NCI-H1436 treated with DMSO at 0.1 percent for 48 hours (cell line): ENCODE results near the gene CARS2.
"Not testable (repeated sequence)": the region's sequence is repeated elsewhere in the genome, so short reads cannot be mapped to it uniquely, and the experiment has no call there.

ENCODE experiments used
- DNase-seq: peaks from one replicate; lab custom pipeline; 2025; lab: John Stamatoyannopoulos, UW

Gene CARS2

GRCh38 chr13:110705826-110706569 is at the start of gene CARS2:
TSS of gene CARS2 (minus strand) at chr13:110706116. CDS start at chr13:110706093, 23 bp downstream.
- DNase-seq = peak; percentile 81

GRCh38 chr13:110748271-110748670 is 42.4 kb upstream of the CARS2 start:
- no peak for DNase-seq

- no peak for DNase-seq
Observed at GRCh38 chr13:110746438-110746837, 40.5 kb upstream of the CARS2 start.

DNA sequence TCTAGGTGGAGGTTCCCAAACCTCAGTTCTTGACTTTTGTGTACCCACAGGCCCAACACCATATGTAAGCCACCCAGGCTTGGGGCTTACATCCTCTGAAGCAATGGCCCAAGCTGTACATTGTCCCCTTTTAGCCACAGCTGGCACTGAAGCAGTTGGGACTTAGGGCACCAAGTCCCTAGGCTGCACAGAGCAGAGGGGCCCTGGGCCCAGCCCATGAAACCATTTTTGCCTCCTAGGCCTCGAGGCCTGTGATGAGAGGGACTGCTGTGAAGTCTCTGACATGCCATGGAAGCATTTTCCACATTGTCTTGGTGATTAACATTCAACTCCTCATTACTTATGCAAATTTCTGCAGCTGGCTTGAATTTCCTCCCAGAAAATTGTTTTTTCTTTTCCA is 37.8 kb upstream of the CARS2 start:
- no peak for DNase-seq

DNA sequence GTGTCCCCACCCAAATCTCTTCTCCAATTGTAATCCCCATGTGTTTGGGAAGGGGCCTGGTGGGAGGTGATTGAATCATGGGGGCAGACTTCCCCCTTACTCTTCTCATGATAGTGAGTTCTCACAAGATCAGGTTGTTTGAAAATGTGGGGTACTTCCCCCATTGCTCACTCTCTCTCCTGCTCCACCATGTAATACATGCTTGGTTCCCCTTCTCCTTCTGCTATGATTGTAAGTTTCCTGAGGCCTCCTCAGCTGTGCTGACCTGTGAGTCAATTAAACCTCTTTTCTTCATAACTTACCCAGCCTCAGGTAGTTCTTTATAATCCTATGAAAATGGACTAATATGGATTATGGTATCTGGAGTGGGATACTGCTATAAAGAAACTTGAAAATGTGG is 31.6 kb upstream of the CARS2 start:
- DNase-seq = no peak

DNA sequence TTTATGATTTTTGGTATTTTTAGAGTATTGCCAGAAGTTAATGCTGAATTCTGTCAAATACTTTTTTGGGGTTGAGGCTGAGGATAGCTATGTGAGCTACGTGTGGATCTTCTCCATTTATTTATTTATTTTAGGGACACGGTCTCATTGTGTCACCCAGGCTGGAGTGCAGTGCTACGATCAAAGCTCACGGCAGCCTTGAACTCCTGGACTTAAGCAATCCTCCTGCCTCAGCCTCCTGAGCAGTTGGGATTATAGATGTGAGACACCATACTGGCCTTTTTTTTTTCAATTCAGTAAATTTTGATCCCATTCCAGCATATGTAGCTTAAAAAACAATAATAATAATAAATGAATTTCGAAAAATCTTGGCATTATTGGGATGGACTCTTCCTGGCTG is 28.6 kb upstream of the CARS2 start:
- DNase-seq = no peak

- no peak for DNase-seq
Observed at GRCh38 chr13:110731072-110731471, 25.2 kb upstream of the CARS2 start.

DNA sequence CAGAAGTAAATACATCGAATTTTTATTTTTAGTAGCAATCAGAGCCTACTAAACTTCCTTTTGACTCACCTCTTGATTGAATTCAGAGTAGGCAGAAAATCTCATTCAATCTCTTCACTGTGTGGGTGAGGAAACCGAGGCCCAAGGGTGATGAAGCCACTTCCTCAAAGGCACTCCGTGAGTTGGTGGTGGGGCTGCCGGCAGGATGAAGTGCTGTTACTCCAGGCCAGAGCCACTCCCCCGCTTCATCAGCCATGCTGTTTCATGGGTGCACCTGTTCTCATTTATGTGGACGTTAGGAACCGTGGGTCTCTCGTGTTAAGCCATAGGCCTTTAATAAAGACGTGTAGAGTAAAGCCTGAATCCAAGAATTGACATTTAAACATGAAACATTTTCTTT is 20.8 kb upstream of the CARS2 start:
- no peak for DNase-seq

GRCh38 chr13:110726153-110726552 is 20.2 kb upstream of the CARS2 start:
- not testable (repeated sequence) for DNase-seq

- DNase-seq = no peak
Observed at GRCh38 chr13:110723598-110723997, 17.7 kb upstream of the CARS2 start.

GRCh38 chr13:110722971-110723370 is 17.1 kb upstream of the CARS2 start:
- no peak for DNase-seq

DNA sequence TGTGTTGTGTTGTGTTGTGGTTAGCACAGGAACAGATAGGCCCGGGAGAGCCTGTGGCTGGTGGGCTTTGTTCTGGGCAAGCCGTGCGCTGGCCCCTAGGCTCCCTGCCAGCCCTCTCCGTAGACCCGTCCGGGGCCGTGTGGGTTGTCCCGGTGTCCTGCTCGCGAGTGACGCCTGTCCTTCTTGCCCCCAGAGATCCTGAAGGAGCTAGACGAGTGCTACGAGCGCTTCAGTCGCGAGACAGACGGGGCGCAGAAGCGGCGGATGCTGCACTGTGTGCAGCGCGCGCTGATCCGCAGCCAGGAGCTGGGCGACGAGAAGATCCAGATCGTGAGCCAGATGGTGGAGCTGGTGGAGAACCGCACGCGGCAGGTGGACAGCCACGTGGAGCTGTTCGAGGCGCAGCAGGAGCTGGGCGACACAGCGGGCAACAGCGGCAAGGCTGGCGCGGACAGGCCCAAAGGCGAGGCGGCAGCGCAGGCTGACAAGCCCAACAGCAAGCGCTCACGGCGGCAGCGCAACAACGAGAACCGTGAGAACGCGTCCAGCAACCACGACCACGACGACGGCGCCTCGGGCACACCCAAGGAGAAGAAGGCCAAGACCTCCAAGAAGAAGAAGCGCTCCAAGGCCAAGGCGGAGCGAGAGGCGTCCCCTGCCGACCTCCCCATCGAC is 13.3 kb upstream of the CARS2 start:
- no peak for DNase-seq

DNA sequence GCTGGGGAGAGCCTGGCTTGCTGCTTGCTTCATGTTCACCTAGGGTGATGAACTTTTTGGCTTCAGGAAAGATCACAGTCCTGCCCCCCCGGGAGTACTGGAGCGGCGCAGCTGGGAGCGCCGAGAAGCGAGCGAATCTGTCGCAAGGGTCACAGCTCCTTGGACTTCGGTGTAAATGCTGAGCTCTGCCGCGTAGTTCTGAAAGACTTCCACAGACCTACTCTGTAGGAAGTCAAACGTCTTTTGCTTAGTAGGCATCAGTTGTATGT is 10.3 kb upstream of the CARS2 start:
- no peak for DNase-seq

- peak; percentile 98 for DNase-seq
Observed at GRCh38 chr13:110715395-110716246, 9.7 kb upstream of the CARS2 start.

DNA sequence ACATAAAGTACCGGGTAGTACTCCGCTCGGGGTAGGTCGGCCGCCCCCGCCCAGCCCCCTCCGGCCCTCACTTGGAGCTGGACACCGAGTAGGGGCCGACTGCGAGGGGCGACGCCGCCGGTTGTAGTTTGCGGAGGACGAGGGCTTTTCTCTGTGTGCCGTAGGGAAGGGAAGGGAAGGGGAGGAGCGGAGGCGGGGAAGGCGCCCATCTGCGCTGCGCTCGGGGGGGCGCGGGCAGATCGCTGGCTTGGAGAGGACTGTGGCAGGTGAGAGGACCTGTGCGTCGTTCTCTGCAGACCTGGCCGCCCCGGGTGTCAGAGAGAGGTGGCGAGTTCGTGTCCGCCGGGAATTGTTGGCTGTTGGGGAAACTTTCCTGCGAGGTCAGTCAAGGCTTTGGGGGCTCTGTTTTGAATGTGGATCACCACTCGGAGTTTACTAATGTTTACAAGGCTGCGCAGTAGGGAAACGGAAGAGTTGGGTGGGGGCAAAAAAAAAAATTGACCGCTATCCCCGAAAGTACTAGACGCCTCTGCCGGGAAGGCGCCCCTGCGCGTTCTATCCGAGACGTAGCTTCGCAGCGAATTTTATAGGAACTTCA is 9.0 kb upstream of the CARS2 start:
- DNase-seq = no peak

GRCh38 chr13:110713981-110714796 is 8.3 kb upstream of the CARS2 start:
- no peak for DNase-seq

DNA sequence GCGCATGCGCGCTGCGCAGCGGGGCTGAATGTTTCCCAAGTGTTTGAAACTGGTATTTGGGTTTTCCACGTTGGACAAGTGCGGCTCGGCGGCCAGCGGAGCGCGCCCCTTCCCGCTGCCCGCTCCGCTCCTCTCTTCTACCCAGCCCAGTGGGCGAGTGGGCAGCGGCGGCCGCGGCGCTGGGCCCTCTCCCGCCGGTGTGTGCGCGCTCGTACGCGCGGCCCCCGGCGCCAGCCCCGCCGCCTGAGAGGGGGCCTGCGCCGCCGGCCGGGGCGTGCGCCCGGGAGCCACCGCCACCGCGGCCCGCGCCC is 7.7 kb upstream of the CARS2 start, which contains the start of gene ING1:
Gene ING1, plus strand, starts transcription at position 59 of the 311 bp plus-strand sequence. CDS start 450 bp downstream, outside the sequence.
- no peak for DNase-seq

- DNase-seq = peak; percentile 98
Observed at GRCh38 chr13:110712849-110713641, 7.1 kb upstream of the CARS2 start.

DNA sequence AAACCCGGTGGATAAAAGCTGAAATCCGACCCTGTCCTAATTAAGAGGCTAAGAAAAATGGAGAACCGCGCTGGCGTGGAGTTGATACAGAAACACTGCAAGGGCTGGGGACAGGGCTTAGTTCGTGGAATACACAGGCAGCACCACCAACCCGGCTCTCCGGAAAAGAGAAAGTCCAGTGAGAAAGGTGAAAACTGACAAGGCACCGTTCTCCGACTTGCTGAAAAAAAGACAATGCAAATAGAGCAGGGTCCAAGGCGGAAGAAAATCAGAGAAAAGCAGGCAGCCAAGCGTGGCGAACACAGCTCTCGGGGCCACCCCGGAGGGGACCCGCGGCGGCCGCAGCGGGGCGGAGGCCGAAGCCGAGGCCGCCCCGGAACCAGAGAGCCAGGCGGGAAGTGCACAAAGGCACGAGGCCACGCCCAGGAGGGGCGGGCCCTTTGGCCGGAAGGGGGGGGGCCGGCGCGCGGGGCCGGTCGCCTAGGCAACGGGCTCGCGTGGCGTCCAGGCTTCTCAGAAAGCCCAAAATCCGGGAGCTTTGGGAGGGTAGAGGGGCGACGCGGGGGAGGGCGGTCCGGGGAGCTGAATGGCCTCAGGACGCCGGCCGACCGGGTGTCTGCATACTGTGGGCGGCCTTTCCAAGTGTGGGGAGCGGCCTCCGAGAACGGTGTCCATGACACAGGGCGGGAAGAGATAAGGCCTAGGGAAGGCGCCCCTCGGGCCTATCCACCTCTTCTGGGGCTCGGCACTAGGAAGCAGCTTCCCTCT is 6.3 kb upstream of the CARS2 start:
- peak; percentile 43 for DNase-seq
